ENCODE data around the gene MROH7. TPM values are rescaled to one million over a fixed set of nuclear protein-coding genes. Genes with fewer than 3 reads are reported as not detected.

The MROH7 gene
- total RNA-seq, 4 donors from 2014 or later, result 0.57 to 2.2 (median 1.7) TPM

GRCh38 chr1:54754045-54754444 lies 112.5 kb downstream of the MROH7 start:
- TF ChIP-seq CTCF (IDR thresholded peaks at IDR 0.05; ENCODE audit: low read depth), result no peak

- TF ChIP-seq CTCF (IDR thresholded peaks at IDR 0.05; ENCODE audit: low read depth), result no peak
These were observed 113.1 kb downstream of the MROH7 start for GRCh38 chr1:54754486-54755285.

- TF ChIP-seq CTCF (IDR thresholded peaks at IDR 0.05; ENCODE audit: low read depth), result no peak
These were observed 116.2 kb downstream of the MROH7 start for GRCh38 chr1:54757833-54758232.

DNA sequence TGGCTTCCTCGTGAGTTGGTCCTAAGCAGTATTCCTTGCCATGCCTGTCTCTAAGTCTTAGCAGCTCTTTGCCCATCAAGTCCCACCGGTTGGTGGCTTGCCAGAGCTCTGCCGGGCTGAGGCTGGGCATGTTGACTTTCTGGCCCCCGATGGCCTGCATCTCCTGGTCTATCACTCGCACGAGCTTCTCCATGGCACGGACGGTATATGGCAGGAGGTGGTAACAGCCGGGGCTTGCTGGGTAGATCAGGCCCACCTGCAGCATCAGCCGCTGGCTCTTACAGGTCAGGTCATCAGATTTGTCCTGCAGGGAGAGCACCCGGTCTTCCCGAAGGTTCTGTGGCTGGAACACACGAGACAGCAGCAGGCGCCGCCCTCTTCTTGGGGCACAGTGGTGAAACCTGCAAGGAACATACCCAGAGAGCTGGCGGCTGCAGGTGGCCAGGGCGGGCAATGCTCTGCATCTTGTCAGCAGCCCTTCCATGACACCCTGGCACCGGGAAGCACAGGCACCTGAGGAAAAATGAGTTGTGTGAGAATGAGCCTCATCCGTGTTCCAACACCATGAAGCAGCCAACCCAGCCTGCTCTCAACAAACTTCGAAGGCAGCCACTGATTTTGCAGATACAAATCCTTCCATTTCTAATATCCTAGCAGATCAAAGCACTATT lies 117.2 kb downstream of the MROH7 start:
- no peak for TF ChIP-seq CTCF (IDR thresholded peaks at IDR 0.05; ENCODE audit: low read depth)

Other genes with a start within 250 kb of the MROH7 start
- 10 to 100 TPM; 19.7 to 28.1 (median 25.1) TPM for gene SSBP3, start 235.4 kb upstream of the MROH7 start, total RNA-seq
- 1 to 10 TPM; 1.3 to 6.6 (median 2.5) TPM for gene ACOT11, start 93.6 kb upstream of the MROH7 start, total RNA-seq
- under 1 TPM in 2 of 4 donors, not detected in 2; 0.34 to 0.82 TPM for gene FAM151A, start 18.3 kb upstream of the MROH7 start, total RNA-seq
- gene TTC4, start 74.1 kb downstream of the MROH7 start, total RNA-seq, result 10 to 100 TPM; 14.0 to 22.1 (median 15.5) TPM
- gene PARS2, start 122.7 kb downstream of the MROH7 start, total RNA-seq, result 1 to 10 TPM; 2.1 to 3.6 (median 2.5) TPM
- 1 to 10 TPM in 1 of 4 donors, not detected in 3; 2.1 TPM for gene TTC22, start 159.5 kb downstream of the MROH7 start, total RNA-seq
- gene DHCR24, start 245.4 kb downstream of the MROH7 start, total RNA-seq, result 100 to 1,000 TPM in 3 of 4 donors, 10 to 100 TPM in 1; 66.2 to 180 (median 131) TPM